Mammary epithelial cell (primary cell): ENCODE data around the gene BRINP1.

Experiments used
- CTCF ChIP-seq, 2 donors: IDR thresholded peaks in 1 of 2; conservative IDR thresholded peaks in 1 of 2; 2 replicates each; pipeline ENCODE4 v1.5.1; 2011 to 2012; ENCODE audit warnings: inconsistent platforms in 2 of 2, low read length in 2 of 2, mild to moderate bottlenecking in 2 of 2, control low read depth in 1 of 2, low read depth in 1 of 2; ENCODE audit not compliant: insufficient read depth in 1 of 2; ENCODE audit errors: extremely low read depth in 1 of 2
- EZH2 ChIP-seq: IDR thresholded peaks from 2 replicates; pipeline ENCODE4 v1.6.1; 2012; ENCODE audit warnings: low read length, inconsistent platforms, borderline replicate concordance

GRCh38 chr9:119298076-119298853, 71.0 kb downstream of the BRINP1 start:
- no peak for TF ChIP-seq CTCF (conservative IDR thresholded peaks at IDR 0.05 in 1 of 2, IDR thresholded peaks at IDR 0.05 in 1 of 2; ENCODE audit: extremely low read depth in 1 of 2, insufficient read depth in 1 of 2, low read depth in 1 of 2, low read length in 2 of 2)
- TF ChIP-seq EZH2: no peak
